A673 (cell line): ENCODE data around the gene COL3A1. TPM values are rescaled to one million over a fixed set of nuclear protein-coding genes. Genes with fewer than 3 reads are reported as not detected.

Experiments used
- BruUV-seq: library from RNA; stranded (reverse); fragments of 400-500 nt; replicated peaks from 2 replicates; lab custom pipeline; 2021; lab: Mats Ljungman, UMichigan
- CTCF ChIA-PET: fragments of 300-600 bp; sonication (Branson Sonifier 250); formaldehyde crosslinking; loops from one replicate; lab custom pipeline; 2022; ENCODE audit warnings: antibody characterized with exemption; lab: Charles Lee
- POLR2A ChIA-PET: fragments of 300-600 bp; sonication (Branson Sonifier 250); formaldehyde crosslinking; loops from one replicate; lab custom pipeline; 2022; ENCODE audit warnings: antibody characterized with exemption; ENCODE audit not compliant: low non-redundant PET; lab: Charles Lee
- DNase-seq: peaks from one replicate; pipeline ENCODE4 v3.0.0-alpha.2; 2015; ENCODE audit warnings: low spot score
- H3K27ac ChIP-seq: fragments of 200-600 bp; sonication (generic); 2 replicates; pipeline ENCODE4 v1.5.1; 2016; ENCODE audit warnings: mixed run types, low read depth, mild to moderate bottlenecking, mixed read lengths, antibody characterized with exemption, low read length; ENCODE audit not compliant: poor library complexity, severe bottlenecking
- H3K27me3 ChIP-seq: fragments of 200-600 bp; sonication (generic); replicated peaks from 2 replicates; pipeline ENCODE4 v1.6.1; 2017; ENCODE audit warnings: mixed run types, low read depth, mild to moderate bottlenecking, mixed read lengths, antibody characterized with exemption, low read length; ENCODE audit not compliant: insufficient read depth, poor library complexity
- H3K36me3 ChIP-seq: fragments of 200-600 bp; sonication (generic); 2 replicates; pipeline ENCODE4 v1.6.1; 2016; ENCODE audit warnings: mixed run types, mild to moderate bottlenecking, mixed read lengths, antibody characterized with exemption, low read length; ENCODE audit not compliant: insufficient read depth, poor library complexity, severe bottlenecking
- H3K4me1 ChIP-seq: fragments of 200-600 bp; sonication (generic); 2 replicates; pipeline ENCODE4 v1.6.1; 2017; ENCODE audit warnings: mixed run types, mild to moderate bottlenecking, mixed read lengths, antibody characterized with exemption, low read length; ENCODE audit not compliant: insufficient read depth, poor library complexity, severe bottlenecking
- H3K4me3 ChIP-seq: fragments of 200-600 bp; sonication (generic); 2 replicates; pipeline ENCODE4 v1.5.1; 2016; ENCODE audit warnings: low read depth, mixed run types, mild to moderate bottlenecking, mixed read lengths, low read length; ENCODE audit not compliant: poor library complexity, severe bottlenecking
- H3K9me3 ChIP-seq: fragments of 200-600 bp; sonication (generic); 2 replicates; pipeline ENCODE4 v1.6.1; 2016; ENCODE audit warnings: mixed run types, low read depth, mild to moderate bottlenecking, mixed read lengths, antibody characterized with exemption, low read length; ENCODE audit not compliant: poor library complexity, severe bottlenecking
- EZH2 ChIP-seq: fragments of 200-600 bp; sonication (generic); IDR thresholded peaks from 2 replicates; pipeline ENCODE4 v1.6.1; 2017; ENCODE audit warnings: borderline replicate concordance, low read depth, mild to moderate bottlenecking, mixed read lengths, antibody characterized with exemption, low read length; ENCODE audit not compliant: poor library complexity, severe bottlenecking
- intact Hi-C: fragments of 100-400 bp; cut with micrococcal nuclease; formaldehyde crosslinking; loops from one replicate; pipeline ENCODE4 v1.10.0; 2022; ENCODE audit not compliant: unreplicated experiment
- total RNA-seq: library from RNA; stranded (reverse); gene quantifications from 2 replicates; pipeline ENCODE4 v1.2.3, GENCODE V29; 2021
- TF ChIP-seq, protein P1 (sequence below): fragments of 300-800, 200-600 bp; sonication (generic); conservative IDR thresholded peaks from 2 replicates; pipeline ENCODE4 v1.5.1; 2017; ENCODE audit warnings: low read depth, mild to moderate bottlenecking, antibody characterized with exemption, low read length, moderate library complexity, mixed read lengths

COL3A1 gene
- total RNA-seq, 1 experiment from 2014 or later: 12.6 TPM

DNA sequence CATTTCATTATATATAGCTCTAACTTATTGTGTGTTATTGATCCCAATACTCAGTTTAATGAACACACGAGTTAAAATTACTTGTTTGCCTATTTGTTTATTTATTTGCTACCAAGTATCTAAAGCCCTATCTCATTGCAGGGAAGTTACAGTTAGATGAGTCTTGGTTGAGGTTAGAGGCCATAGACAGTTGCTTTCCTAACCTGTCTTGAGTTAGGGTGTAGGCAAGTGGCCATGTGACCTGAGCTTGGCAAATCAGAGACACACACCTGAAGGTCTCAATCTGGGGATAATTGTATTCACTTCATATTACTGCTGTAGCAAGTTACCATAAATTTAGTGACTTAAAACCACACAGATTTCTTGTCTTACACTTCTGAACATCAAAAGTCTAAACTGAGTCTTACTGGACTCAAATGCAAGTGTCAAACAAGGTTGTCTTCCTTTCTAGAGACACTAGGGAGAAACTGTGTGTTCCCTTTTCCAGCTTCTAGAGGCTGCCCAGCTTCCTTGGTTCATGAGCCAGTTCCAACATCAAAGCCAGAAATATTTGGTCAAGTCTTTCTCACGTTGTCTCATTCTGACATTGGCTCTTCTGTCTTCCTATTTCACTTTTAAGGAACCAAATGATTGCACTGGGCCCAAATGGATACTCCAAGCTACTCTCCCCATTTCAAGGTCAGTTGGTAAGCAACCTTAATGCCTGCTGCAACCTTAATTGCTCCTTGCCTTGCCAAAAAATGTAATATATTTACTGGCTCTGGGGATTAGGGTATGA lies 39.7 kb downstream of the COL3A1 start:
- CTCF ChIA-PET: interaction anchor here (0.7 kb wide), 1 partner anchor 250 kb away, joined by 6 read pairs; no protein-coding TSS in a partner anchor
- no peak for TF ChIP-seq EZH2
- TF ChIP-seq, protein P1, sequence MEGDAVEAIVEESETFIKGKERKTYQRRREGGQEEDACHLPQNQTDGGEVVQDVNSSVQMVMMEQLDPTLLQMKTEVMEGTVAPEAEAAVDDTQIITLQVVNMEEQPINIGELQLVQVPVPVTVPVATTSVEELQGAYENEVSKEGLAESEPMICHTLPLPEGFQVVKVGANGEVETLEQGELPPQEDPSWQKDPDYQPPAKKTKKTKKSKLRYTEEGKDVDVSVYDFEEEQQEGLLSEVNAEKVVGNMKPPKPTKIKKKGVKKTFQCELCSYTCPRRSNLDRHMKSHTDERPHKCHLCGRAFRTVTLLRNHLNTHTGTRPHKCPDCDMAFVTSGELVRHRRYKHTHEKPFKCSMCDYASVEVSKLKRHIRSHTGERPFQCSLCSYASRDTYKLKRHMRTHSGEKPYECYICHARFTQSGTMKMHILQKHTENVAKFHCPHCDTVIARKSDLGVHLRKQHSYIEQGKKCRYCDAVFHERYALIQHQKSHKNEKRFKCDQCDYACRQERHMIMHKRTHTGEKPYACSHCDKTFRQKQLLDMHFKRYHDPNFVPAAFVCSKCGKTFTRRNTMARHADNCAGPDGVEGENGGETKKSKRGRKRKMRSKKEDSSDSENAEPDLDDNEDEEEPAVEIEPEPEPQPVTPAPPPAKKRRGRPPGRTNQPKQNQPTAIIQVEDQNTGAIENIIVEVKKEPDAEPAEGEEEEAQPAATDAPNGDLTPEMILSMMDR: no peak
- DNase-seq: no peak
- intact Hi-C loops: no loop called here
- no peaks in the 10 kb centered on the region for H3K27me3 ChIP-seq
- H3K9me3 ChIP-seq: no peaks in the 10 kb centered on the region
- BruUV-seq: no TSS peak
- POLR2A ChIA-PET: interaction anchor here (0.6 kb wide), 1 partner anchor 47 kb away, joined by 4 read pairs; no protein-coding TSS in a partner anchor
- H3K4me1 ChIP-seq: peaks cover 17% of the 10 kb centered on the region
- H3K36me3 ChIP-seq: no peaks in the 10 kb centered on the region
- no peak overlapping the region for H3K27ac ChIP-seq
- no peak overlapping the region for H3K4me3 ChIP-seq

DNA sequence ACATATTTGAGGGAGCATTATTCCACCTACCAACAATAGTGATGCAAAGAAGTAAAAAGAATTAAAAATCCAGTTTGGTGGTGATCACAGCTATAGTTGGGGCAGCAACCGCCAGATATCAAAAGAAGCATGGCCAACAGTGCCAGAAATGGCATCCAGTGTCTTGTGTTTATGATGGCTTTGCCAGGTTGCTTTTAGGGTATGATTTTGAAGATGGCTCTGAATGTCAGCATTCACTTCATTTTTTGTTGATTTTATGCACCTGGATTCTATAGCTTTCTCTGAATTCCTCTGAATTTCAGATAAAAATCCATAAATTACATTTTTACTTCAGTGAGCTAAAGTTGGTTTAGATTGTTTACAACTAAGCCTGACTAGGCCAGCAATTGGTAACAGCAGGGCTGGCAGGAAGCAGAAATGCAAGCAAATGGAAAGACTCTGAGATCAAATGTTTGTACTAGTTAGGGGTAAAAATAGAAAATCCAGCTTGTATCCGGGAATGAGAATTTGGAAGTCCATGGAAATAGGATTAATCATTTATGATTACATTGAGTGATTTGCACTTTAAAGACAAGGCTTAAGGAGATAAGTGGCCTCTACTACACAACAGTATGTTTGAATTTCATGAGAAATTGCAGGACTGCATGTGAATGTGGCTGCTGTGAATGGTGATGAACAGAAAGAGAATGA lies 40.4 kb downstream of the COL3A1 start:
- no peaks in the 10 kb centered on the region for H3K27me3 ChIP-seq
- no peaks in the 10 kb centered on the region for H3K9me3 ChIP-seq
- no peaks in the 10 kb centered on the region for H3K36me3 ChIP-seq
- ChIA-PET POLR2A (no interaction called here), CTCF (no interaction called here)
- intact Hi-C loops: no loop called here
- H3K4me1 ChIP-seq: peaks cover 17% of the 10 kb centered on the region
- no TSS peak for BruUV-seq
- peak; percentile 22 for DNase-seq
- no peak overlapping the region for H3K4me3 ChIP-seq
- H3K27ac ChIP-seq: peak overlapping the region; percentile 34
- TF ChIP-seq, protein P1: no peak
- no peak for TF ChIP-seq EZH2

DNA sequence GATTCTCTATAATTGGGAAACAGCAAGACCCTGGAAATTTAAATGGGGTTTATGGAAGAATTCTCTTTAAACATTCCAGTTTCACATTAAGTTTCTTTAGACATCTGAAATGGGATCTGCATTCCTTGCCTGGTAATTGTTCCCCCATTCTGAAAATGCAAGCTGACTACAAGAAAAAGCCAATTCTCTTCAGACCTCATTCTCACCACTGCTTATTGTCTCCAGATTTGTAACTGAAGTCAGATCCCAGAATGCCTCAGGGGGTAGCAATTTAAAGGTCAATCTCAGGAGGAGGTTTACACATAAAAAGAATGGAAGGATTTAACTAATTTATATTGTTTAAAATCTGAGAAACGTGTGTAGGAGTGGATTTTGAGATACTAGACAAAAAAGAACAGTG lies 41.2 kb downstream of the COL3A1 start:
- peak overlapping the region; percentile 34 for H3K27ac ChIP-seq
- no peaks in the 10 kb centered on the region for H3K36me3 ChIP-seq
- BruUV-seq: no TSS peak
- H3K4me1 ChIP-seq: peaks cover 17% of the 10 kb centered on the region
- intact Hi-C loops: no loop called here
- no peaks in the 10 kb centered on the region for H3K27me3 ChIP-seq
- DNase-seq: peak; percentile 50
- H3K4me3 ChIP-seq: no peak overlapping the region
- TF ChIP-seq, protein P1: no peak
- TF ChIP-seq EZH2: no peak
- no peaks in the 10 kb centered on the region for H3K9me3 ChIP-seq
- ChIA-PET CTCF (no interaction called here), POLR2A (no interaction called here)
